Measurements from ENCODE around the gene CPNE5.

CPNE5 gene

GRCh38 chr6:36749829-36750489 is 89.3 kb downstream of the CPNE5 start:
- no peak for DNase-seq (ENCODE audit: low read depth in 1 of 2, low spot score in 1 of 2)

GRCh38 chr6:36746251-36746650 is 93.0 kb downstream of the CPNE5 start:
- no peak for DNase-seq (ENCODE audit: low read depth in 1 of 2, low spot score in 1 of 2)

GRCh38 chr6:36745836-36746235 is 93.4 kb downstream of the CPNE5 start:
- no peak for DNase-seq (ENCODE audit: low read depth in 1 of 2, low spot score in 1 of 2)

GRCh38 chr6:36745283-36745682 is 94.0 kb downstream of the CPNE5 start:
- no peak for DNase-seq (ENCODE audit: low read depth in 1 of 2, low spot score in 1 of 2)

- DNase-seq (ENCODE audit: low read depth in 1 of 2, low spot score in 1 of 2): no peak
Observed at GRCh38 chr6:36744304-36744673, 95.0 kb downstream of the CPNE5 start.

GRCh38 chr6:36743538-36744303 is 95.5 kb downstream of the CPNE5 start:
- DNase-seq (ENCODE audit: low read depth in 1 of 2, low spot score in 1 of 2): no peak

- no peak for DNase-seq (ENCODE audit: low read depth in 1 of 2, low spot score in 1 of 2)
Observed at GRCh38 chr6:36743032-36743431, 96.2 kb downstream of the CPNE5 start.

GRCh38 chr6:36742146-36742545 is 97.1 kb downstream of the CPNE5 start:
- no peak for DNase-seq (ENCODE audit: low read depth in 1 of 2, low spot score in 1 of 2)

GRCh38 chr6:36740818-36741179 is 98.4 kb downstream of the CPNE5 start:
- DNase-seq (ENCODE audit: low read depth in 1 of 2, low spot score in 1 of 2): no peak

GRCh38 chr6:36739947-36740817 is 99.1 kb downstream of the CPNE5 start:
- no peak for DNase-seq (ENCODE audit: low read depth in 1 of 2, low spot score in 1 of 2)

- DNase-seq (ENCODE audit: low read depth in 1 of 2, low spot score in 1 of 2): no peak
Observed at GRCh38 chr6:36738108-36738507, 101.1 kb downstream of the CPNE5 start.

GRCh38 chr6:36737043-36737785 is 102.0 kb downstream of the CPNE5 start:
- no peak for DNase-seq (ENCODE audit: low read depth in 1 of 2, low spot score in 1 of 2)

- DNase-seq (ENCODE audit: low read depth in 1 of 2, low spot score in 1 of 2): no peak
Observed at GRCh38 chr6:36735110-36736071, 103.9 kb downstream of the CPNE5 start.

- DNase-seq (ENCODE audit: low read depth in 1 of 2, low spot score in 1 of 2): no peak
Observed at GRCh38 chr6:36734486-36735060, 104.7 kb downstream of the CPNE5 start.

- DNase-seq (ENCODE audit: low read depth in 1 of 2, low spot score in 1 of 2): no peak
Observed at GRCh38 chr6:36733300-36733699, 105.9 kb downstream of the CPNE5 start.

GRCh38 chr6:36731622-36732310 is 107.5 kb downstream of the CPNE5 start:
- DNase-seq (ENCODE audit: low read depth in 1 of 2, low spot score in 1 of 2): no peak

- DNase-seq (ENCODE audit: low read depth in 1 of 2, low spot score in 1 of 2): no peak
Observed at GRCh38 chr6:36730424-36731380, 108.5 kb downstream of the CPNE5 start.

GRCh38 chr6:36729161-36729524 is 110.1 kb downstream of the CPNE5 start:
- no peak for DNase-seq (ENCODE audit: low read depth in 1 of 2, low spot score in 1 of 2)
